Subcutaneous adipose tissue (tissue), 4 donors: Measurements from ENCODE around the gene THSD7B. TPM values are rescaled to one million over a fixed set of nuclear protein-coding genes. Genes with fewer than 3 reads are reported as not detected.

ENCODE experiments used
- total RNA-seq, 4 donors: library from RNA; depleted of rRNA; stranded (reverse); fragments of >200 nt; gene quantifications; one replicate each; pipeline ENCODE4 v1.1.0, GENCODE V29; 2016
- TF ChIP-seq, protein P1 (sequence below): fragments of 450-650 bp; IDR thresholded peaks from one replicate; pipeline ENCODE4 v1.5.1; 2016; ENCODE audit warnings: low read depth, mild to moderate bottlenecking, control low read depth, antibody characterized with exemption, moderate library complexity

The THSD7B gene
- total RNA-seq, 4 donors from 2014 or later, result 2.0 to 5.1 (median 2.8) TPM

DNA sequence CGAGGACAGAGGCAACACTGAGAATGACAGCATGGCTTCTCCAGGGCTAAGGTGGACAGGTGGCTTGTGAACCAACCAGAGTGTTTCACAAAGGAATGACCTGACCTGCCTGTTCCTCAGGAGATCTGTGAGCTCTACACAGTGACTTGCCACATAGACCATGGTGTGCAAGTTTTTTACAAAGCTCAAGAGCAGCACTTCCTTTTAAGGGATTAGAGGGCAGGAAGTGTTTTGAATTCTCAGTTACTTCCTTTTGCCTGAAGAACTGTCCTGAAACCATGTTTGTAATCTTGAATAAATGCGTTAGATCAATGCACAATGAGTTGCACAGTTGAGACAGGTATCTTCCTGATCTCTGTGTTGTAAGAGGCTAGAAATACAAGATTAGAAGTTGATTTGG is 421.9 kb downstream of the THSD7B start:
- TF ChIP-seq, protein P1, sequence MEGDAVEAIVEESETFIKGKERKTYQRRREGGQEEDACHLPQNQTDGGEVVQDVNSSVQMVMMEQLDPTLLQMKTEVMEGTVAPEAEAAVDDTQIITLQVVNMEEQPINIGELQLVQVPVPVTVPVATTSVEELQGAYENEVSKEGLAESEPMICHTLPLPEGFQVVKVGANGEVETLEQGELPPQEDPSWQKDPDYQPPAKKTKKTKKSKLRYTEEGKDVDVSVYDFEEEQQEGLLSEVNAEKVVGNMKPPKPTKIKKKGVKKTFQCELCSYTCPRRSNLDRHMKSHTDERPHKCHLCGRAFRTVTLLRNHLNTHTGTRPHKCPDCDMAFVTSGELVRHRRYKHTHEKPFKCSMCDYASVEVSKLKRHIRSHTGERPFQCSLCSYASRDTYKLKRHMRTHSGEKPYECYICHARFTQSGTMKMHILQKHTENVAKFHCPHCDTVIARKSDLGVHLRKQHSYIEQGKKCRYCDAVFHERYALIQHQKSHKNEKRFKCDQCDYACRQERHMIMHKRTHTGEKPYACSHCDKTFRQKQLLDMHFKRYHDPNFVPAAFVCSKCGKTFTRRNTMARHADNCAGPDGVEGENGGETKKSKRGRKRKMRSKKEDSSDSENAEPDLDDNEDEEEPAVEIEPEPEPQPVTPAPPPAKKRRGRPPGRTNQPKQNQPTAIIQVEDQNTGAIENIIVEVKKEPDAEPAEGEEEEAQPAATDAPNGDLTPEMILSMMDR, result no peak

DNA sequence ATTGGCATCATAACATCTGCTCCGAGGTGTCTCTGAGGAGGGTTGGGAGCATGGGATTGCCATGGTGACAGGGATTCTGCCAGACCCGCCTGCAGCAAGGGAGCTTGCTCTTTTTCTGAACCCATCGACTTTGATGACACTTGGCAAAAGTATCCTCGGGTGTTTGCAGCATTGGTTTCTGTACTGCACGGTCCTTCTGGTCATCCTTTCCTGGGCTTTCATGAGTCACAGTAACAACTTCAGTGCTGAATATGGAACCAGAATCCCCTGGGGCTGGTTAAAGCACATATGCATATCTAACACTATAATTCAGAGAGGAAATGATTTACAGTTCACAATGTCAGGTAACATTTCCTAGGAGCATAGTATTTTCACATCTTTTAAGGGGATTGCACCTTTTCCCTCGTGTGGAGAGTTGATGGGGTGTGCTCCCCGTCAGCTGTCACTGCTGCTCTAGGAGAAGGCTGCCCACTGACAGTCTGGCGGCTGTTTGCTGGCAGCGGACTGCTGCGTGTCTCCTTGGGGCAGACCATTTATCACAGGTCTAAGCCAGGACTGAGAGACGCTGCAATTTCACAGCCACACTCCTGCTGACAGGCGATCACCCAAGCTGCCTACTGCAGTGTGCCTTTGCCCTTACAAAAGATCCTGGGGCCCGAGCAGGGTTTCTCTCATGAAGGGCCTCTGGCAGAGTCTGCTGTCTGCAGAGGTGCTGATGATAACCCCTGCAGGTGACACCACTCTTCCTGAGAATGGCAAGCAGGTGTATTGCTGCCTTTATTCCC is 425.3 kb downstream of the THSD7B start:
- TF ChIP-seq, protein P1, result no peak

DNA sequence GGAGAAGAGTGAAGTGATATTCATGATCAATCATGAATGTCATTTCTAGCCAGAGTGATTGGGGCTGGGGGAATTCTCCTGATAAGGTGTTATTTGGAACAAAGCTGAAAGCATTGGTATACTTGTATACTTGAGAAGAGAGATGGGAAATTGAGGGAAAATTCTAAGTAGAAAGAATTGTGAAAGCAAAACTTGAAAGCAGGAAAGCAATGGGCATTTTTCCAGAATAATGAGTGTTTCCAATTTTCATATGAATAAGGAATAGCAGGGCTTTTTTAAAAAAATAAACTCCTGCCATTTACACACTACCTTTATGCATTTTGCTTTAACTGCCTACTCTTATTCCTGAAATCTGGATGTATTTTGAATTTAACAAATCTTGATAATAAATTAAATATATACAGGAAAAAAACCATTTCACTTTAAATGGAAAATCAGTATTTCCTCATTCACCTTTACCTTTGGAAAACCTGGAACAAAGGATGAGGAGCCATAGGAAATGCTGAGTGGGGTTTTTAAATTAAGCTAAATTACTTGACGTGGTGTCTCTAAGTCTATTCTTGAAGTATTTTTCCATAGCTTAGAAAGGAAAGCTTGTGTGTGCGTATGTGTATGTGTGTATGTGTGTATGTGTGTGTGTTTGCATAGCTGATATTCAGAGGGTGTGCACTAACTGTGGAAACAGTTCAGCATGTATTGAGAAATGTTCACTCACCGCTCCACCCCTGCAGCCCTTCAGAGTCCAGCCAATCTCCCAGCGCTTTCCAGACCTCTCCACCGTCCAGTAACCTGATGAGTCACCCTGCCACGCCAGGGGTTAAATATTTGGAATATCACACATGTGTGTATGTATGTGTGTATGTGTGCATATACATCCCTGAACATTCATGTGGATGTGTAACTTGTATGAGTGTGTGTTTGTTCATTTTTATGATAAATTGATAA is 427.3 kb downstream of the THSD7B start:
- TF ChIP-seq, protein P1, result no peak

DNA sequence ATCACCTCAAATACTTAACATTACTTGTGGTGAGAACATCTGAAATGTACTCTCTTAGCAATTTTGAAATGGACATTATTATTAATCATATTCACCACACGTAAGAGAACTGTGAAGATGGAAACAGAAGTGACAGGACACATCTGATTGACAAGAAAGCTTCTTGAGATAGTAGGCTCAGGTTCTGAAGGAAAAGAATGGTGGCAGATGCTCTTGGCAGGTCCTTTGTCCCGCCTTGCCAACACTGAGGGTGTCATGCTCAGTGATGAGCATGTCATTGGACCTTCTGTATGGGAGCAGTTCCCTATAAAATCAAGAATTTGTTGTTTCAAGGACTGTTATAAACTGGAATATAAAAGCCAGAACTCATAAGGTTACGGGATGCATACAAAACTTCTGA is 428.1 kb downstream of the THSD7B start:
- TF ChIP-seq, protein P1, result no peak

DNA sequence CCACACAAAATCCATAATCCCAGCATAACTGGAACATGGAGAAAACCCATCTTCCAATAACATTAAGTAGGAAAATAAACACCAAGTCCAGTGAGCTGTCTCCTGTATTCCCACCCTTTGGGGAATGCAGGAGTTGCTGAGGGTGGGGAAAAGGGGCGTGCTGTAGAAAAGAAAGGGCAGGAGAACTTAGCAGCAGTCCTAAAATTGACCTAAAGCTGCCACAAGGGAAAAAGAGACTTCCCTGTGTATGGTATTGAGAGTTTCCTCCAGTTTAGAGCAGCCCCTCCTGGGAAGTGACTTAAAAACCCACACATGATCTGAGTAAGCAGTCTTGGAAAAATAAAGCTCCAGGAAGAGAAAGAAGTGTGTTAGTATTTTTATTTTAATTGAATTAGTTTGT is 428.8 kb downstream of the THSD7B start:
- TF ChIP-seq, protein P1, result no peak

DNA sequence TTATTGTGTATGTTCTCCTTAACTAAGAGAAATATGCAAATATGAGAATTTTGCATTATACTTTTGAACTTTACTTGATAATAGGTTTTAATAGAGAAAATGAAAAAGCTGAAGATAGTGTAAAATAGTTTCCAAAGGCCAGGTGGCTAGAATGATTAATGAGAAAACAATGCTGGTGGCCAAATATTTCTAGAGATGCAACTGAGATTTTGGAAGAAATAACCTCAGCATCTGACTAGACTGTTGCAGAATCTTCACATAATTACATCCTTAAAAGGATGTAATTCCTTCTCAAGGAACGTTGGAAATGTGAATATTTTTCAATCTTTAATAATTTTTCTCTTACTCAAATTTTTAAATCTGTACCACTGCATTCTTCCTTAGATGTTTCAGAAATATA is 434.4 kb downstream of the THSD7B start:
- TF ChIP-seq, protein P1, result no peak

DNA sequence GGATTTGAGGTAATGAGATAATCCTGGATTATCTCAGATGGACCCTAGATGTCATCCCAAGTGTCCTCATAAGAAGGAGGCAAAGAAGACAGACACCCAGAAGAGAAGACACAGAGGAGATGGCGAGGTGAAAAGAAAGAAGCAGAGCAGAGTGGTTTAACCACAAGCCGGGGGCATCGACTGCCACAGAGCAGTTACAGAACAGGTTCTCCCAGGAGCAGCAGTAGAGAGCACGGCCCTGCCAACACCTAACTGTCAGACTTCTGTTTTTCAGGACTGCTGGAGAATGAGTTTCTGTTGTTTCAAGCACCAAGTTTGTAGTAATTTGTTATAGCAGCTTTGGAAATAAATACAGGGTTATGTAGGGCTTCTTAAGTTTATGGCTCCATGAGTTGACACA is 437.0 kb downstream of the THSD7B start:
- TF ChIP-seq, protein P1, result no peak
